AG08395 (cell line): ENCODE measurements around the gene COL5A1.

Experiments
- DNase-seq: peaks from one replicate; pipeline ENCODE4 v3.0.0; 2012; ENCODE audit warnings: mixed read lengths, low spot score

COL5A1 gene

DNA sequence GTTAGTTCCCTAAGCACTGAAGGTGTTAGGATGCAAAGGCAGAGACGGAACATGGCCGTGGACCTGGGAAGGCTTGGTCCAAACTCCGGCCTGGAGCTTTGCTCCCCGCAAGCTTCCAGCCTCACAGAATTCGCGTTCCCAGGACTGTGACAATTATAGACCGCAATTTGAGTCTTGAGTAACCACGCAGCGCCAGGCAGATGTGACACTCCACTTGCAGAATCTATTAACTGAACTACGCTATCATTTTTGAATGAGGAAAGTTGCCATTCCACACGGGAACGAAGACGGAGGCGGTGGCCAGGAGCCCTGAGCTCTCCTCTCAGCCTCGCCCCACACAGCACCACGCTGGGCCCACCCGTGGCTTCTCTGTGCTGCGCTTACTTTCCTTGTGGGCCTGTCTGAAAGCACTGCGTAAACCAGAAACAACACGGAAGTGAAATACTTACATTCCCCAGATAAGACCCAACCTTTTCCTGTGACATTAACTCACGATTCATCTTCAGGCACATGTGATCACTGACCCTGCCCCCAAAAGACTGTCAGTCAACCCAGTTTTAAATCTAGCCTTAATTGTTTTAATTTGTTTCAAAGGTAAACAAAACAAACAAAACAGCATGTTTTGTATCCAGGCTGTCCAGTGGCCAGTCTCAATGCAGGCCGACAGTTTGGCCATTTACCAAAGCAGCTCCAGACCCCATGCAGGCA lies 16.1 kb upstream of the COL5A1 start:
- no peak for DNase-seq

DNA sequence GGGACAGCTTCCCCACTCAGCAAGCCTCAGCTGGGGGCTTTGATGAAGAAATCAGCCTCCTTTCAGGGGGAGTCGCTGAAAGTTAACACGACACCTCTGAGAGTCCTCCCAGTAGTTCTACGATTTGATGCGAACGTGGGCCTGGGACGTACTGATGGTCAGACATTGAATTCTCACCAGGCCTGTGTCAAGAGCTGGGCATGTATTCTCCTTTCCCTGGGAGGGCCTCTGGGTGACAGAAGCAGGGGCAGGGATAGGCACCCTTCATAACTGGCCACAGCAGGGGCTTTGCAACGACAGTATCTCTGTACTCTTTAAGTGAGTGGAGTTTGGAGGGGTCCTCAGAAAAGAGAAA lies 15.6 kb upstream of the COL5A1 start:
- no peak for DNase-seq

DNA sequence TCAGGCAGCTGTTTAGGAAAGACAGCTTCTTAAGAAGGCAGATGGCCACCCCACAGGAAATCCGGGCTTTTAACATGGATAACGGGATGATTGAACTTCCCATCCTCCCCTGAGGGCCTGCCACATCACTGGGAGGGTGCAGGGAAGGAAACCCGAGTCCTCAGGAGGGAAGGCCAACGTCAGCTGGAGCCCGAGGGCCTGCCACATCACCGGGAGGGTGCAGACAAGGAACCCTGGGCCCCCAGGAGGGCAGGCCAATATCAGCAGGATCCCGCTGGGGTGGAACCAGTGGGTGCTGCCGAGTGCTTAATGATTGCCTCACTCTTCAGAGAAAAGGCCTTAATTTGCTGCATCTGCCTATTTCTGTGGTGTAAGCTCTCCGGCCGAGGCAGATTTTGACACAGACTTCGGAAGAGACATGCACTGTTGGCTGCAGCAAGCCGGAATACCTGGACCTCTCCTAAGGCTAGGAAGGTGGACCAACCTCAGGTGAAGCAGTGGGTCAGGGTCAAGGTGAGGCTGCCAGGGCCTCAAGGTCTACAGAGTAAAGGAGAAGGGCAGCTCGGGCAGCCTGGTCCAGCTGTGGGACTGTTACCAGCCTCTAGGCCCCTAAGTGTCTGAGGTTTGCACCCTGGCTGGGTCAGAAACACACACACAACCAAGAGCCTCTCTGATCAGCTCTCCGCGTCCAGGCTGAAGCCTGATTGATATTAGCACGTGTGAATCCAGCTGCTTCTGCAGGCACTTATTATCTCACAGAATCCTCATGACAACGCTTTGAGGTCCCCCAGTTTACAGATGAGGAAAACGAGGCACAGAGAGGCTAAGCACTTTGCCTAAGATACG lies 14.8 kb upstream of the COL5A1 start:
- peak; percentile 61 for DNase-seq

DNA sequence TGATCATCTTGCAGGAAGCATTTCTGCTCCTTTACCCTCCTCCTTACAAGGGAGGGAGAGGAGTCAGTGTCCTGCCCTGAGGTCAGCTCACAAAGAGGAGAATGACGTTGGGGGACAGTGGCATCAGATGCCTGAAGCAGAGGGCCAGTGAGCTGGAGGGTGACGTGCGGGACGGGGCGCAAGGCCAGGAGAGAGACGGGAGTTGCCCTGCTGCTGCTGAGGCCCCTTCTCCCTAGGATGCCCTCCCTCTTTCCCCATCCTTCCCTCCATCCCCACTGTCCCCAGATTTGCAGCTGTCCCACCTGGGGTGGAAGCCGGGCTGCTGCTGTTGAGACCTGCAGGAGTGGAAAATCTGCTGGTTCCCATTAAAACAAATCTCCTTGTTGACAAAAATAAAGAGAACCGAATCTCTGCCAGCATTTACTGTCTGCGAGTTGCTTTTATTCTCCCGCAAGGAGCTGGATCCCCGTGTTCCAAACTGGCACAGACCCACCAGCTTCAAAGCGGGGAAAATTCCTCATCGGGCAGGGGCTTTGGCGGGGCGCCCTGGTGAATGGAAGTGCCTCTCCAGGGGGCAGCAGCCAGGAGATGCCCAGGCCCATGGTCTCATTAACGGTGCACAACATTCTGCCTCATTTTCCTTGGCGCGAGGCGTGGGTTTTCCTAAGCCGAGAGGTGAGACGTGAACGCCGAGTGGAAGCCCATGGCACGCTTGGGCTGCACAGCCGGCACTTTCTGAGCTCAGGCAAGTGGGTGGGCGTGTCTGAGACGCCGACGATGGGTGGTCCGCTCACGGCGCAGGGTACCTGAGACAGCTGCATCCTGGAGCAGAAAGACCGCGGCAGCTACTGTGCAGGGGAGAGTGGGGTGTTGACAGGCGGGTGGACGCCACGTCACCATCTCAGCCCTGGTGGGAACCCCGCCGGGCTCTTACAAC lies 13.9 kb upstream of the COL5A1 start:
- DNase-seq = no peak

DNA sequence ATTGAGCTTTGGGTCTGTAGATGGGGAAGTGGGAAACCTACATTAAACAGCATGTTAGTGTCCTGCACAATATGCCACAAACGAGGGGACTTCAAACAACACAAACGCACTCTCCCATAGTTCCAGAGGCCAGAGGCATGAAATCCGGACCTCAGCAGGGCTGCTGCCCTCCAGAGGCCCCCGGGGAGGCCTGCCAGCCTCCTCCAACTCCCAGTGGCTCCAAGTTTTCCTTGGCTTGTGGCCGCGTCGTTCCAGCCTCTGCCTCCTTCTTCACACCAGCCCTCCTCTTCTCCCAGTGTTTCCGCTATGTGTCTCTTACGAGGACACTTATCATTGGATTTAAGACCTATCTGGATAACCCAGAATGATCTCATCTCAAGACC lies 13.3 kb upstream of the COL5A1 start:
- no peak for DNase-seq

DNA sequence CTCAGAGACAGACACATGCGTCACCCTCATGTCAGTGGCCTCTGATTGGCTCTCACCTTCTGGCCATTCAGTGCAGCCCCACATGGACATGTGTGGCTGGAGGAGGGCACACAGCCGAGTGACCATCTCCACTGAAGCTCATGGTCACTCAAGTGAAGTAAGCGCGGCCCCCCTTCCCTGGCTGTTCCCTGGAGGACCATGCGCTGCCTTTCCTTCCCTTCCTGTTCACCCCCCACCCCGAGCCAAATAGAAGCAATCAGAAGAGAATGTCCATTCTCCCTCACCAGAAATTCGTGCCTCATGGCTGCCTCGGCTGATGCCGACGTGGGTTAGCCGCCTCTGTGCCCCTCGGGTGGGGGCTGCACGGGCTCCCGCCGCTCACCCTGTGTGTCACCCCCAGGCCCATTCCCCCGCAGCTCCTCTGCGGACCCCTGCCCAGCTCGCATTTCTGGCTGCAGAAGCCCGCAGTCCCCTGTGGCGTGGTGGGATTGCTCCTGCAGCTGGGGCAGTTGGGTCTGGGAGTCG lies 12.5 kb upstream of the COL5A1 start:
- no peak for DNase-seq

DNA sequence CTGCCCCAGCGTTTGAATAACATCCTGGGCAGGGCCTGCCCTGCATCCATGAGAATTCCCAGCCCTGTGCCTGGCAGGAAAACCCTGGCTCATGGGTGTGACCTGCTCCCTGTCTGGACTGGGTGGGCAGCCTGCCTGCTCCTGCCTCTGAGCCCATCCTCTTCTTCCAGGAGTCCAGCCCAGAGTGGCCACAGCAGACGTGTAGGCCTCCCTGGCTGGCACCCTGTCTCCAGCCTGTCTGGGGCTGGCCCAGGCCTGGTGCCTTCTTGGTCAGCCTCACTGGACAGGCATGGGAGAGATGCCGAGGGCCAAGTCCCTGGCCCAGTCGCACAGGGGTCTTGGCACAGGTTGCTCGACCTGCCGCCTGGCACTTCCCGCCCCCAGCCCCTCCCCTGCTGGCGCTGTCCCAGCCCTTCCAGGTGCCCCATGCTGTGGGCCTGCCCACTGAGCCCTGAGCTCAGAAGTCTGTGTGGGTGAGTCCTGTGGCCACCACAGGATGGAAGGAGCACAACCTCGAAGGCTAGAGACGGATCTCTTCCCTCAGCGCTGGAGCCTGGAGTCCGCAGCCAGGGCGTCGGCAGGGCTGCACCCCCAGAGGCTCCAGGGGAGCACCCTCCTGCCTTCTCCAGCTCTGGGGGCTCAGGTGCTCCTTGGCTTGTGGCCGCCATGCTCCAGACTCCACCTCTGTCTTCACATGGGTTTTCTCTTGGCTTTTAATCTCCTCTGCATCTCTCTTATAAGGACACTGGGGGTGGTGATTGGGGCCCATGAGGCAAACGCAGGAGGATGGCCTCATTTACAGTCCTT lies 11.8 kb upstream of the COL5A1 start:
- DNase-seq = no peak

DNA sequence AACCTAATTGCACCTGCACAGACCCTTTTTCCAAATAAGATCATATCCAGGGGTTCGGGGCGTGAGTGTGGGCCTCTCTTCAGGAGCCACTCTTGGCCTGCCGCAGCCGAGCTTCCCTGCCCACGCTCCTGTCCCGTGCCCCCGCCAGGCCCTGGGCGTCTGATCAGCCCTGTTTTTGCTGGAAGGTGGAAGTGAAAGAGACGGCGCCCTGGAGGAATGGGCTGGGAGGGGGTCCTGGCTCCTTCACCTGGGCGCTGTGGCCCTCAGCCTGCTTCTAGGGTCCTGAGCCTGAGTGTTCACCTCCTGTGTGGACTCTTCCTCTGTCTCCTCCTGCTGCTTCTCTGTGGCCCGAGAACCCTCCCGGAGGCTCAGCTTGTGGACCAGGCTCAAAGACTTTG lies 11.2 kb upstream of the COL5A1 start:
- no peak for DNase-seq

DNA sequence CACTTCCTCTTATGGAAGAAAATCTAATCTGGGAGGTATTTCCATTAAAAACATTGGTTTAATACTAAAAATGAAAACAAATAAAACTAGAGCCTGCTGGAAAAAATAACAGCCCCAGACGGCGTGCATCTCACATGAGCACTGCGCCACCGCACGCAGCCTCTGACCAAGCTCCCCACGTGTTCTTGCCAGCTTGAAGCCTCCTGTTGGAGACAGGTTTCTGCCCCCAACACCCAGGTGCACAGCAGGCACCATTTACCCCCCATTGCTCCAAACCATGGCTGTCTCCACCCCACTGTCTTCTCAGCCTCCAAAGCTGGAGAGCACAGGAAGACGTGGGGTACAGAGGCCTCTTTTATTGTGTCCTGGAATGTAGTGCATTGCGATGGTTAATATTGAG lies 10.7 kb upstream of the COL5A1 start:
- DNase-seq = no peak

DNA sequence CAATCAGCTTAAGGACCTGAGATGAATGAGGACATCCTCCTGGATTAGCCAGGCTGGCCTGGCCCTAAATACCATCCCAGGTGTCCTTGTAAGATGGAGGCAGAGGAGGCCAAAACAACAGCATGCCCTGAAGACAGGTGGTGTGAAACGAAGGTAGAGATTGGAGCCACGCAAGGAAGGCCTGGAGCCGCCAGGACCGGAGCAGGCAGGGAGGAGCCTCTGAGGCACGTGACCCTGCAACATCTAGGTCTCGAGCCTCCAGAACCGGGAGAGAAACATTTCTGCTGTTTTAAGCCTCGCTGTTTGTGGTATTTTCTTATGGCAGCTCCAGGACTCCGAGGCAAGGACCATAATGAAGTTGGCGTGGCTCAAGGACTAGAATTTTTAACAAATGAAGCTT lies 9.7 kb upstream of the COL5A1 start:
- no peak for DNase-seq

DNA sequence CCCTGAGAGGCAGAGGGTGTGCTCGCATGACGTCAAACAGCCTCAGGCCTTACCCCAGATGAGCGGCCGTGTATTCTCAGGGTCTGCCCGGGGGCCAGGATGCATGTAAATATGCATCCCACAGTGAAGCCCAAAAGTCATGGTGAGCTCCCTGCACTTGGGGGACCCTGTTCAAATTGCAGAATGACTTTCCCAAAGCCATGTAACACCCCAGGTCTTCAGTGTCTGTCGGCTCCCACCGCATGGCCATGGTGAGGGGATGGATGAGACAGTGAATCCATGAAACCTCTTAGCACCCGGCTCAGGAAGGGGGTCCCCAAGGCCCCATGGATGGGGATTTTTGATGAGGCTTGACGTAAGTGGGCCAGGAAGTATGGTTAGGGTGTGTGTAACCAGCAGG lies 9.3 kb upstream of the COL5A1 start:
- no peak for DNase-seq

DNA sequence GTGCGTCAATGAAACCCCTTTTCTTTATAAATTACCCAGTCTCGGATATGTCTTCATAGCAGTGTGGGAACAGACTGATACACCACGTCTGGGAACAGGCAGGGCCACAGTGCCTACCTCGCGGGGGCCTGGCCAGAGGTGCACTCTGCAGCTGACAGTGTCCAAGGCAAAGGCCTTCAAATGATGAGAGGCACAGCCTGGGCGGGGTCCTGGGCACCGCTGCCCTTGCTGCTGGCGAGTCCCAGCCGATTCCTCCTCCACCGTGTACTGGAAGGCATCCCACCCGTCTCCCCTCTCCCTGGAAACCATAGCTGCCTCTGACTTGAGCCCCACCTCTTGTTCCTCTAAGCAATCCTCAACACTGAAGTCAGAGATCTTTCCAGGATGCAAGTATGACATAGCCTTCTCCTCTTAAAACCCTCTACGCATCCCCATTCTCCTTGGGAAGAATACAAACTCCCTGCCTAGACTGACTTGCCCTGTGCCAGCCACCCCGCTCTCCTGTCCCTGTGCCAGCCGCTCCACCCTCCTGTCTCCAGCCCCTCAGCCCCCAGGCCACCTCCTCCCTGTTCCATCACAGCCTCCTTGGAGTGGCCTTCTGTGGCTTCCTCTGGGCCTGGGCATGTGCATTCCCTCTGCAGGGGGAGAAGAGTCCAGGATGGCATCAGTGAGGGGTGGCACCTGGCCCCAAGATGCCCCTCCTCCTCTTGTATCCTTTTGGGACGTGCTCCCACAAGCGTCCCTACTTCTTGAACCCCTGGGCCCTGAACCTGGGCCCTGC lies 8.1 kb upstream of the COL5A1 start:
- DNase-seq = no peak

DNA sequence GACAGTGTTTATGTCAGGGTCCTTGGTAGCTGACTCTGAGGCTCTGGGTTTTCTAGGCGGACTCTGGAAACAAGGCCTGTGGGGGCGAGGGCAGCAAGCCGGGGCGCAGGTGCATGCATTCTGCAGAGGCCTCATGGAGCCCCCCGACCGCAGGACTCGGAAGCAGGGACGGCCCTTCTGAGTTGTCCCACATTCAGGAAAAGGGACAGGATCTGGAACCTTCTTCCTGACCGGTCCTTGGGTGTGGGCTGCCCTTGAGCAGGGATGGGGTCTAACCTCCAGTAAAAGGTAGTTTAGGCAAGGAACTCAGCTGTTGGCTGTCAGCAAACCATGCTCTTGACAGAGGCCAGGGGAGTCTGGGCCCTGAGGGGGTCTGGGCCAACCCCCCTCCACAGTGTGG lies 7.4 kb upstream of the COL5A1 start:
- DNase-seq = no peak

DNA sequence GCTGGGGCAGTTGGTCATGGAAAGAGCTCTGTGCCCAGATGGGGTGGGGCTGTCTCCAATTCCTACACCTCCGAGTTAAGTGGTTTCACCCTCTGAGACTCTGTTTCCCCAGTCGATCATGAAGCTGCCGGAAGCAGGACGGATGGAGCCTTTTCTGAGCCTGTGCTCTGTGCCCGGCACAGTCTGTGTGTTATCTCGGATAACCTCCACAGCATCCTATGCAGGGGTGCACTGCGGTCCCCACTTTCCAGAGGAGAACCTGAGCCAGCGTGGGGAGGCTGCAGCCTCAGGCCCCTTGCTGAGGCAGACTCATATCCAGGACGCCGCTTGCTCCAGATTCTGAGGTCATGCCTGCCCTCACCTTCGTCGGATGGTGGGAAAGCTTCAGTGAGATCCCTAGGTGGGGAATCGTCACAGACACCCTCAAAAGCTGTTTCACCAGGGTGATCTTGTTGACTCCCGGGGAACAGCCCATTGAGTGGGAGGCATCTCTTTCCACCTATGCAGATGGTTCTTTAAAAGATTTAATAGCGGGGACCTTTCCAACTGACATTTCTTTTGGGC lies 6.9 kb upstream of the COL5A1 start:
- no peak for DNase-seq

DNA sequence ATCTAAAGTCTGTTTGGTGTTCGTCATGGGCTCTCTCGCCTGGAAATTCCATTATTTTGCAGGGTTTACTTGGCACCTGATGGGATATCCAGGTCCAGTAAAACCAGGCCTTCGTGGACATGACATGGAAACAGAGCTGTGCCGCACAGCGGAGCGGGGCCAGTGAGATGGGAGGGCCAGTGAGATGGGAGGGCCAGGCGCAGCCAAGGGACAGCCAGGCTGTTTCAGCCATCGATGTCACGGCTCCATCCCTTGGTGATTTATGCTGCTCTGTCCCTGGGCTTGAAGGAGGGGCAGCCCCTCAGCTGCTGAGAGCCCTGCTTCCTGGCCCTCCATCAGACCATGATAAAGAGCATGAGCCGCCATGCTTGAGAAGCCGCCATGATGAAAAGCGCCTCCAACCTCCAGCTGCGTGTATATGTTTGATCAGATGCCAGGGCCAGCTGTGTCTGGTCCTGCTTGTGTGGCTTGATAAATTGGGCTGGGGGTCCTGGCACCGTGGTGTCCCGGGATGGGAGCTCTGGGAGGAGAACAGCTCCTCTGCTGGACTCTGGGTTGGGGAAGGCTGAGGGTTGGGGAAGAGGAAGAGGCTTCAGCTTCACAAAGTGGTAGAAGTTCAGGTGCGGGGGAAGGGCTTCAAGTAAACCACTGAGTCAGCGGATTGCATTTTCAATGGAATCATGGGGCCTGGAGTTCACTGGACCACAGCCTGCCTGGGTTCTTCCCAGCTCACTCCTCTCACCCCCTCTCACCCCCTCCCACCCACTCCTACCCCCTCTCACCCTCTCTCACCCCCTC lies 6.1 kb upstream of the COL5A1 start:
- DNase-seq = no peak

DNA sequence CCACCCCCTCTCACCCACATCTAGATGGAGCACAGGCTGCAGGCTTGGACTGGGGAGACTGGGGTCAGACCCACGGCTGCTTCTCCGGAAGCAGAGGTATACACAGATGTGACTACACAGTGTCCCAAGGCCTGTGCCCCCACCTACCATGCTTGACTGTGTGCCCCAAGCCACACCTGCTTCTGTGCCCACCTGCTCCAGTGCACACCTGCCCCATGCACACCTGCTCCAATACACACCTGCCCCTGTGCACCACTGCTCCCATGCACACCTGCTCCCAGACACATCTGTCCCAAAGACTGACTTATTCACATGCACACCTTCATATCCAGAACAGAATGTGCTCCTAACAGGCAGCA lies 5.5 kb upstream of the COL5A1 start:
- DNase-seq = no peak

DNA sequence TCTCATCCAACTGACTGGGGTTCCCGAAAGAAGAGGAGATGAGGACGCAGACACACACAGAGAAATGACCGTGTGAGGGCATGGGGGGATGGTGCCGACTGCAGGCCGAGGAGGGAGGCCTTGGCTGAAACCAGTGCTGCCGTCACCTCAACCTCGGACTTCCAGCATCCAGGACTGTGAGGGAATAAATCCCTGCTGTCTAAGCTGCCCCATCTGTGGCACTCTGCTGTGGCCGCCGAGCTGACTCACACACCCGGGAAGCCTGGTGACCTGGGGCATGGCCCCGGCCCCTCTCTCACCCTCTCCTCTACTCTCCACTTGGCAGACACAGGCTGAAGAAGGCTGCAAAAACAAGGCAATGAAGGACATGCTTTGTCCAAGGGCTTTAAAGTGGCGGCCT lies 4.4 kb upstream of the COL5A1 start:
- no peak for DNase-seq

DNA sequence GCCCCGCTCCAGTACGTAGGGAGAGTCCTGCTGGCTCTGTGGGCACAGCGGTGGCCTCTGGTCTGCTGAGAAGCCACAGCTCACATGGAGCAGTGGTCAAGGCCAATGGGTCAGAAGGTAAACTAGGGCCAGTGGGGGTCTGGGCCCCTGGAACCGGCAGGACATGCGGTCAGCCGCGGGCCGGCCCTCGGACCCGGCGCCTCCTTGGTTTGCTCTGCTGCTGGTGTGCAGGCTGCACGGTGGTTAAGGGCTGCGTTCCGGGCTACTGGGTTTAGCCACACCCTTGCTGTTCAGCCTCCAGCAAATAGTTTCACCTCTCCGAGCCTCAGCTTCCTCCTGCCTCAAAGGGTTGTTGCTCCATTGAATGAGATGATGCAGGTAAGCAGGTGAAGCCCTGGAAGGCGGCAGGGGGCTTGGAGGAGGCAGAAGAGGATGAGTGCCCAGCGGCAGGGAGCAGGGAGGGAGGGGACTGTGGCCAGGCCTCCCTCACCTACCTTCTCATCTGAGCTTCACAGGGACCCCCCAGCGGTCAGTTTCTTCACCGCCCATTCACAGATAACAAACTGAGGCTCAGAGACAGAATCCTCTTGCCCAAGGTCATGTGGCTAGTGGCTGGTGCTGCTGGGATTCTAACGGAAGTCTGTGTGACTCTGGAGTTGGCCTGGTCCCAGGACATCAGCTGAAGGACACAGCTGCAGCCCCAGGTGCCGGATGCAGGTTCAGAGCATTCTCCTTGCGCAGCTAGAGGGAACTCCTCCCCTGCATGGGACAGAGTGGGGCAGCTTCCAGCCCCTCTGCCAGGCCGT lies 3.7 kb upstream of the COL5A1 start:
- DNase-seq = no peak
